GM19240 (cell line): ENCODE results near the gene EFCAB8.
"Not testable (repeated sequence)": the region's sequence is repeated elsewhere in the genome, so short reads cannot be mapped to it uniquely, and the experiment has no call there.

Experiments
- DNase-seq: peaks from one replicate; pipeline ENCODE4 v3.0.0; 2011; ENCODE audit warnings: low spot score; ENCODE audit not compliant: insufficient read length

EFCAB8 gene

GRCh38 chr20:32946629-32947028, 87.9 kb downstream of the EFCAB8 start:
- no peak for DNase-seq

GRCh38 chr20:32950539-32950938, 91.8 kb downstream of the EFCAB8 start:
- DNase-seq: not testable (repeated sequence)

GRCh38 chr20:32957459-32957858, 98.7 kb downstream of the EFCAB8 start:
- no peak for DNase-seq

DNA sequence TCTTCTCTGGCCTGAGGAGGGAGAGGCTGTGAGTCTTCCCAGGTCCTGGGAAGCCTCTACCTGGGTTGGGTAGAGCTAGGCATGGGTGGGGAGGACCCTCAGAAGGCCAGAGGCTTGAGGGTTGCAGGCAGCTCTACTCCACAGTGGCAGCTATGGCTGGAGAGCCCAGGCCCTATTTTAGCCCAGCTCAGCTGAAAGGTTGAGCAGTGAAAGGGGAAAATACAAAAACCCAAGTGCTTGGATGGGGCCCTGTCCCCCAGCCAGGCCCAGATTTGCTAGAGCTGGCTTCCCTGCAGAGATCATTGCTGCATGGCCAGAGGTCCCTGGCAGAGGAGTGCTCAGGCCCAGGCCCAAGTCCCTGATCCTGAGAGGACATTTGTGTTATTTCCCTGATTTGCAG, 99.9 kb downstream of the EFCAB8 start:
- DNase-seq: no peak

GRCh38 chr20:32959351-32960221, 100.9 kb downstream of the EFCAB8 start:
- DNase-seq: no peak

DNA sequence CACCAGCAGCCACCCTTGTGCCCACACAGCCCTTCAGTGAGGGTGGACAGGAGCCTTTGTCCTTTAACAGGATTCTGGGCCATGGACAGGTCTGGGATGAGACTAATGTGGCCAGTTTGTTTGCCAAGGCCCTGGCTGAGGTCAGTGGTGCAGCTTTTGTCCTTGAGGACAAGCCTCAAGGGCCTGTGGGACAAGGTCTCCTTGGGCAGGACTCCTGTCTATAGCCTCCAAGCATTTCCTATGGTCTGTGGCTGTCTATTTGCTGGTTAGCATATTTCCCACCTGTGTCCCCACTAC, 101.4 kb downstream of the EFCAB8 start:
- no peak for DNase-seq

DNA sequence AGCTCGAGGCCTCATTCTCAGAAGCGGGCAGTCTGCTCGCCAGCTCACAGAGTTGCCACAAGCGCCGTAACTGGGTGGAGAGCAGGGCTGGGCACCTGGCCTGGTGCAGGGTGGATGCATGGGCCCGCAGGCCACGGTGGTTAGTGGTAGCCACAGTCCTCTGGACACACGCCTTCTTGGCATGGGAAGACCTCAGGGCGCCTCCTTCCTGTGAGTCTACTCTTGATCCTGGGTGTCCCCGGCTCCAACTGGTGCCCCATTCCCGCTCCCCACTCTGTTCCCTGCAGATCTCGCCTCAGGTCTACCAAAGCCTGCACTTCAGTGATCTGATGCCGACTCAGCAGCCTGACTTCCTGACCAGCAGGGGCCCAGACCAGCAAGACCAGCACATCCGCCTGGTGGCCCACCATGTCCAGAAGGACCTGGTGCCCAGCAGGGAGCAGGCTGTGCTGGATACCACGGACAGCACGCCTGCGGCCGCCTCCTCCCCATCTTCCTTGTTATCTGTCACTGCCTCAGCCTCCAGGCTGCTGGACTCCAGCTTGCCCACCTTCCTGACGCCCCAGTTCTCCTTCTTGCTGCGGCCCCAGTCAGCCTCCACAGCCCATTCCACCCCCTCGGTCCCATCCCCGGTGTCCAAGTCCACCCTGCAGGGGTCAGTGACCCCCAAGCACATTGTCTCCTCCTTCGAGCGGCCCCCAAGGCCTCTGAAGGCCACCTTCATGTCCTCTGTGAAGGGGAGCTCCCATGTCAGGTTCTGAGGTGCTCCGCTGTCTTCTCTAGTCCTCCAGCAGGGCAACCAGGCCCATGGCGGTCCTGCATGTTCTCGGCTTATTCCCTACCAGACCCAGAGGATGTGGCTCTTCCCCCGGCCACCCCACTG, 102.4 kb downstream of the EFCAB8 start:
- no peak for DNase-seq

DNA sequence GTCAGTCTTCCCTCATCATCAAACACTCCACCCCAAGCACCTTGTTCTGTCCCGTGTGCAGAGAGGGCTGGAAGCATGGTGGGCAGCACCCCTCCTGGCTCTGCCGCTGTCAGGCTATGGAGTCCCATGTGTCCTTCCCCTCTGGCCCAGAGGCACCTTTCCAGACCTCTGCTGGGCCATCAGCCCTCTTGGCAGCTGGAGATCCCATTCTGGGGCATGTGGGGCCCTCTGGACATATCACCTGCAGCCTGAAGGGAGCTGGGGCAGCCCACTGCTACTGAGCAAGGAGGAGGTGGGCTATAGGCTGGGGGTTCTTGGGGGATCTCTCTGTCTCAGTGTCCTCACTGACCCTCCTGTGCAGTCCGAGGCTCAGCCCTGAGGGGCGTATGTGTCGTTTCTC, 103.3 kb downstream of the EFCAB8 start:
- DNase-seq: no peak

GRCh38 chr20:32962646-32963045, 103.9 kb downstream of the EFCAB8 start:
- not testable (repeated sequence) for DNase-seq

GRCh38 chr20:32963176-32963575, 104.5 kb downstream of the EFCAB8 start:
- no peak for DNase-seq

GRCh38 chr20:32964575-32964974, 105.9 kb downstream of the EFCAB8 start:
- DNase-seq: no peak

DNA sequence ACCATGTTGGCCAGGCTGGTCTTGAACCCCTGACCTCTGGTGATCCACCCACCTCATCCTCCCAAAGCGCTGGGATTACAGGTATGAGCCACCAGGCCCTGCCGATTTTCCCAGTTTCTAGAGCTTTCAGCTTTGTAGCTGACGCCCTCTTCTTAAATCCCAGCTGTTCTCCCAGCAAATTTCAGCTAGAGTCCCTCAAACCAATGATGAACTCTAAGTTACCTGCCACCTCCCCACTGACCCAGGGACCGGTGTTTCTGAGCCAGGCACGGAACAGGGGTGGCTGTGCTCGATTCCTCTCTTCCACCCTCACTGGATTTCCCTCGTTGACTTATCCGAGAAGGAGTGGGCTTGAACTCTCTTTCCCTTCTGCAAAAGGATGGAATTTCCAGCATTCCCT, 106.4 kb downstream of the EFCAB8 start:
- DNase-seq: no peak

GRCh38 chr20:32965581-32966373, 107.1 kb downstream of the EFCAB8 start:
- no peak for DNase-seq

DNA sequence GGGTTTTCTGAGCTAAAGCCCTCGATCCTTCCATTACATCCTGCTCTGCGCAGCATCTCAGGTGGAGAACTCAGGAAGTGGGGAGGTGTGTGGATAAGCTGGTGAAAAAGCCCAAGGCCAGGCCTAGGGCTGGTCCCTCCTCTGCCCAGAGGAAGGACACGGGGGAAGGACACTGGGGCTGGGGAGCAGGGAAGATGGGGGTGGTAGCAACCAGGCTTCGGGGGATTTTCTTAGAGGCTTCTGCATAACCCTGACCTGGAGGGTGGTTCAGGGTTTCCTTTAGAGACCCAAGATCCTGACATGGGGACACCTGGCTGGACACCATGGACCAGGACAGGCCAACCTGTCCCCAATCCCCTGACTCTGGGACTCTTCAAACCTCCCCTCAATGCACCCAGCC, 107.7 kb downstream of the EFCAB8 start:
- DNase-seq: no peak

DNA sequence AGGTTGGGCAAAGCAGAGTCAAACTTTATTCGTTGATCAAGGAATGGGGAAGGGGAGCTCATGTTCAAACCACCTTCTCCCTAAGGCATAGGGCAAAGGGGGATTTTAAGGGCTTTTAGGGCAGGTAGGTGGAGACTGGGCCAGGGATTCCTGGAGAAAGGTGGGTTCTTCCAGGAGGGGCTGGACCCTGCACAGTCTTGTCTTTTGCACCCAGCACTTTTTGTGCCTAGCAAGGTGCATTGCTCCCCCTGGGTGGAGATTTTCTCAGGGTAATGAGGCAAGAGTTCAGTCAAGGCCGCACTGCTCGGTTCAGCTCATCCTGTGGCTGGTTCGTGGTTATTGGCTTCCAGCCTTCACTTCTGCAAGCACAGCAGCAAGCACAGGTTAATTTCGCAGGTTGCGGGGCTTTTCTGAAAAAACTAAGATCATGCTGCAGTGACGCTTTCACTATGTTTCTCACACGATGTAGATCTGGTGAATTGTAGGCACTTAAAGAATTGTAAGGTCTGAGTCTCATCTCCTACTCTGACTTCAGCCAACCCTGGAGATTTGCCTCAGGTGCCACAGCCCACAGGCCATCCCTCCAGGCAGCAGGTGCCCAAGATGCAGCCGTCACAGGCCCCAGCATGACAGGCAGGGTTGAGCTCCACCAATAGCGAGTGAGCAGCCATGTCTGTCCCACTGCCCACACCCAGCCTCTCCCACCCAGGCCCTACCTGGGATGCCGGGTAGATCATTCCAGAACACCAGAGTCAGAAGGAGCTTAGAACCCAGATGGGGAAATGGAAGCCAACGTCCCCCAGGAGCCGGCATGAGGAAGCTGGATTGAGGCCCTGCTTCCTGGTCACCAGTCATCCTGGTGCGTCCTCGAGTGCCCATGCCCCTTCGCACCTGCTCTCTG, 108.4 kb downstream of the EFCAB8 start:
- DNase-seq: no peak

DNA sequence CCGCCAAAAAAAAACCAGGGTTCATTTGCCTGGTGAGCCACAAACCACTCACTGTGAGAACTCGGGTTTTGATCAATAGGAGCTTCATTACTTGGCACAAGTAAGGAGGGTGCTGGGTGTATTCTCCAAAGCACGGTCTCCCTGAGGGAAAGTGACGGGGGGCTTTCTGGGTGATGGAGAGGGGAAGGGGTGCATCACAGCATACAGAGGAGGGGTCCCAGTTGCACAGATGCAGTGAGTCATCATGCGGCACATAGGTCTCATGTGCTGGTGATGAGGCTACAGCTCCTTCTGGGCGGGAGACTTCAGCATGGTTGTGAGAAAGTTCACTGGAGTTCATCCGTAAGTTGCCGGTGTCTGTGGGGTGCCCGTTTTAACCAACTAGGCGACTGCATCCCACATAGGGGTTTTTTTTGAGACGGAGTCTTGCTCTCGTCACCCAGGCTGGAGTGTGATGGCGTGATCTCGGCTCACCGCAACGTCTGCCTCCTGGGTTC, 109.3 kb downstream of the EFCAB8 start:
- no peak for DNase-seq

- no peak for DNase-seq
These were observed 109.9 kb downstream of the EFCAB8 start for GRCh38 chr20:32968478-32969241.

GRCh38 chr20:32969356-32970114, 110.8 kb downstream of the EFCAB8 start:
- DNase-seq: no peak
